EH (cell line): ENCODE results near the gene PPP1CA.

Experiments used
- DNase-seq: peaks from one replicate; pipeline ENCODE4 v3.0.0-alpha.2; 2015; ENCODE audit warnings: low read depth

Gene PPP1CA

GRCh38 chr11:67351275-67352005 lies 50.2 kb downstream of the PPP1CA start:
- peak; percentile 84 for DNase-seq

DNA sequence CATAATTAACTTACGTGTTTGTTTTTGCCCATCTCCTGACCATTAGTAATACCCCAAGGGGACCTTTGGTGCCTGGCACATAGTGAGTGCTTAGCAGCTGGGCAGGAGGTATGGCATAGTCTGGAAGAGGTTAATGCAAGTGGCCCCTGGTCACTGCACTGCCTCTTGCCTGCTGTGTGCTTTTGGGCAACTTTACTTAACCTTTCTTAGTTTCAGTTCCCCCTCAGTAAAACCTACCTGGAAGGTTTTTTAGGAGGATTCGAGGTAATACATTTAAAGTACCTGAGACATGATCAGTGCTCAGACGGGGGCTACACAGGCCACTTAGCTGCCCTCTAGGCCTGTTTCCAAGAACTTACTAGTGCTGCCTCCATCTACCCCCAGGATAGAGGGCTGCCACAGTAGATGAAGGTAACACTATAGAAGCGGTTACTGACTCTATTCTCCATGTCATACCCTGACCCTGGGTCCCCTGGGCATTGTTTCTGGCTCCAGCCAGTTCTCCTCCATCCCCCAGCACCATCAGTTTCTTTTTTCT lies 51.7 kb downstream of the PPP1CA start:
- no peak for DNase-seq

DNA sequence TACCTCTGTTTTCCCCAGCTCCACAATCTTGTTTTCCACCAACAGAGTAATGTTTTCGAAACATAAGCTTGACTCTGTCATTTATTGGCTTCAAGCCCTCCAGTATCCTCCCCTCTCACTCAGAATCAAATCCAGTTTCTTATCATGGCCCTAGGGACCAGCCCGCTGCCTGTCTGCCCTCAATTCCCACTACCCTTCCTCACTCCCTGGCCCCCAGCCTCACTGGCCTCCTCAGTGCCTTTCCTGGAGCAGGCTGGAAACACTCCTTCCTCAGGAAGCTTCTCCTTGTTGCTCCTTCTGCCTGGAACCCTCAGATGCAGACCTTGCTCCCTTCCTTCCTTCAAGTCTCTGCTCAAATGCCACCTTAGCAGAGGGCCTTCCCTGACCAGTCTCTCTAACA lies 52.2 kb downstream of the PPP1CA start:
- no peak for DNase-seq

DNA sequence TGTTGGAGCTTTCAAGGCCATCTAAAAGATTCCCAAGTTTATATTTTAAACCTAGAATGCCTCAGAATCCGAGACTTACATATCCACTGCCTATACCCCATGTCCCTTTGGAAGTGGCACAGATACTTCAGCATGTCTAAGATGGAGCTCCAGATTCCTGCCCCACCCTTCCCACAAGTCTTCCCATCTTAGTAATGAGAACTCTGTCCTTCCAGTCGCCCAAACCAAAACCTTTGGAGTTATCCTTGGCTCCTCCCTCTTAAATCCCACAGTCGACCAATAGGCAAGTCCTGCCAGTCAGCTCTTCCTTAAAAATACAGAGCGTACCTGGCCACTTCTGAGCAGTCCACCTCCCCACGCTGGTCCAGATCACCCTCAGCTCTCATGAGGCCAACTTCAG lies 52.6 kb downstream of the PPP1CA start:
- no peak for DNase-seq
